Measurements from ENCODE around the gene RER1.

RER1 gene

DNA sequence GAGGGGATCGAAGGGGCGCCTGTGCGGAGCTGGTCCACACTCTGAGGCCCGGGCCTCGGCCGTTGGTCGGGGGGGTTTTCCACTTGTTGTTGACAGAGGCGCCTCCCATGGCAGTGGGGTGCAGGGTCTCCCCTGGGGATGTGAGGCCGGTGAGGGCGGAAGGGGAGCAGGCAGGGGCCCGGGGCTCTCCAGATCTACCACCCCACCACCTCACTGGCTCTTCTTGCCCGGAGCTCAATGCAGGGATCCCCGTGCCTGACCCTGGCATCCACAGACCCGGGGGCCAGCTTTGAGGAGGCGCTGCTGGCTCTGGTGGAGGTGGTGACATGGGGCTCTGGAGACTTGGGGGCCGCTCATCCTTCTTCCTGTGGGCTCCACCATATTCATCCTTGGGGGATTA, 27.8 kb downstream of the RER1 start:
- DNase-seq (ENCODE audit: insufficient read length, low spot score) (no peak), FAIRE-seq (no peak)
- no peak for TF ChIP-seq POLR2A (IDR thresholded peaks at IDR 0.05; ENCODE audit: low read depth, low read length)

DNA sequence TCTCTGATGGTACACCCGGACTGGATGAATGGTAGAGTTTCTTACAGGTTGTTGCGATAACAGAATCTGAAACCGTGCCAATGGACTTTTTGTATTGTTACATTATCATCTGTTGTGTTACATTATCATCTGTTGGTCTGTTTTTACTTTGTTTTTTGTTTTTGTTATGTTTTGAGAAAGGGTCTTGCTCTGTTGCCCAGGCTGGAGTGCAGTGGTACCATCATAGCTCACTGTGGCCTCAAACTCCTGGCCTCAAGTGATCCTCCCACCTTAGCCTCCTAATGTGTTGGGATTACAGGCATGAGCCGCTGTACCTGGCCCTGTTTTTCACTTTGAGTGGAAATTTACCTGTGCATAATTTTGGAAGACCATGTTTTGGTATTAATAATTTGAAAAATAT, 30.9 kb downstream of the RER1 start:
- DNase-seq (ENCODE audit: insufficient read length, low spot score) (no peak), FAIRE-seq (no peak)
- TF ChIP-seq POLR2A (IDR thresholded peaks at IDR 0.05; ENCODE audit: low read depth, low read length) = no peak

DNA sequence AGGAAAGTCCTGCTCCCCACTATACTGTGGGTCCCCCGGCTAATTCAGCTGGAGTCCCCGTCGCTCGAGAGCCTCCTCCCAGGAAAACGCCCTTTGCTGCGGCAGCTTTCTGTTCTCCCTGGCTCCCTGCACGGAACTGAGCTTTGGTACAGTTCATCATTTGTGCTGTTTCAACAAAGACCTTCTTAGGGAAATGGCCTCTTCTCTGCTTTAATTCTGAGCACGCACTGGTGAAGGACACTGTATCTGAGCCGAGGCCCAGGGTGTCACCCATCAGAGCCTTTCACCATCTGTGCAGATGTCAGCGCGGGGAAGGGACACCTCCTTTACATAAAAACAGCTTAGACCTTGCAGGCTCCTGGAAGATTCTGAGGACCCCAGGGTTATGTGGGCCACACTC, 34.3 kb downstream of the RER1 start:
- no peak for FAIRE-seq
- no peak for DNase-seq (ENCODE audit: insufficient read length, low spot score)
- TF ChIP-seq POLR2A (IDR thresholded peaks at IDR 0.05; ENCODE audit: low read depth, low read length) = no peak

DNA sequence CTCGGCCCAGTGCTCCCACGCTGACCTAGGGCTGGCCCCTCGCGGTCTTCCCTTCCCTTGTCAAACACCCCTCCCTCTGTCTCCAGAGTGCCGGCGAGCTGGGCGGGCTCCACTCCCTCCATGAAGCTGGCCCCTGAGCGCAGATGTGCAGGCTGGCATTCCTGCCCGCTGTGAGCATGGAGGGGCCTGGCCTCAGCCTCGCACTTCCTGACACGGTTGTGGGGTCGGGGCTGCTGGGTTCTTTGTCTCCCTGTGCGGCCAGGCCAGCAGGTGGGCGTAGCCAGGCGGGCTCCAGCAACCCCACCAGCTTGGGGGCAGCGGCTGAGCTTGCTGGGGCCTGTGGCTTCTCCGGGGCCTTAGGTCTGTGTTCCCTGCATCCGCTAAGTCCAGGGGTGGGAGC, 34.9 kb downstream of the RER1 start:
- FAIRE-seq (no peak), DNase-seq (ENCODE audit: insufficient read length, low spot score) (no peak)
- TF ChIP-seq POLR2A (IDR thresholded peaks at IDR 0.05; ENCODE audit: low read depth, low read length) = no peak

DNA sequence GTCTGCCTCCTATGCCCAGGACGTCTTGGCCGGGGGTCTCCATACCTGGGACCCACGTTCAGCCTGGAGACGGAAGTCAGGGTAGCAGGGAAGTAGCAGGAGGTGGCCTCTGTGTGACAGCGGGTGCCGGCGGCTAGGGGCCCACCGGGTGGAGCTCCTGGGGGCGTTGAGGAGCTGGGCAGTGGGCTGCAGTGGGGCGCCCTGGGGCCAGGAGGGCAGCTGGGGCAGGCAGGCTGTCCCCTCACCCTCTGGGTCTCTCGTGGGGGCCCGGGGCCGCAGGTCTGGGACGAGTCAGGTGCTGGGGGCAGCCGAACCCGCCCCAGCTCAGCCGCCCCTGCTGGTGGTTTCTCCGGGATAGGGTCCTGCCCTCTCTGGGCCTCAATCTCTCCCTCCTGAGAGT, 35.4 kb downstream of the RER1 start:
- DNase-seq (ENCODE audit: insufficient read length, low spot score) = no peak
- TF ChIP-seq POLR2A (IDR thresholded peaks at IDR 0.05; ENCODE audit: low read depth, low read length) = no peak
- FAIRE-seq = no peak

DNA sequence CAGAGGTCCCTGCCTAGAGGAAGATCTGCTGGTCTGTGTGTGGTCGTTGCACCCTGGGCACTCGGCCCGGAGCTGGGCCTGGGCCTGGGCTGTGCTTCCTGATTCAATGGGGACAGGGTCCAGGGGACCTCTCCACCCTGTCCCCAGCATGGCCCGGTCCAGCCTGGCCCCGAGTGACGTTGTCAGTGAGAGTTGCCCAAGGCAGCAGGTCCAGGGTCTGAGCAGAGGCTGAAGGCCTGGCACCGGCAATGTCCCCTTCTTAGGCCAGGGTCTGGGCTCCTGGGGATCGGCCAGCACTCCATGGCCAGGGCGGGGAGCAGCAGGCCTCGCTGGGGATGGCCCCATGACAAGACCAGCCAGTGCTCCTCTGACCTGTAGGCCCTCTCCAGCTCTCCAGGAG, 36.3 kb downstream of the RER1 start:
- no peak for DNase-seq (ENCODE audit: insufficient read length, low spot score)
- TF ChIP-seq POLR2A (IDR thresholded peaks at IDR 0.05; ENCODE audit: low read depth, low read length) = no peak
- FAIRE-seq = no peak

DNA sequence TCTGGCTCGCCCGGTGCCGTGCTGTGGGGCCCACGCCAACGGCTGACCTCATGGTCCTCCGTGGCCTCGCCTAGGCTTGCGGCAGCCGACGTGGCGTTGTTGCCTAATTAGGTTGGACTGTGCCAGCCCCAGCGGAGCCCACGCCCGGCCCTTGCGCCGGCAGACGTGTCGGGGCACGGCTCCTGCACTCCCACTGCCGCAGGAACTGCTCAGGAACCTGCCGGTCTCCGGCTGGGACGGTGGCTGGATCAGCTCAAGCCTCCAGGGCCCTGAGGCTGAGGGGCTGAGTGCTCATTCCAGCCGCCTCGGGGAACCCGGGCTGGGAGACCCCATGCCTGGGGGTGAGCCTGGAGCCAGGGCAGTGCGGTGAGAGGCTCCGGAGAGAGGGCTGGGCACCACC, 36.8 kb downstream of the RER1 start:
- FAIRE-seq = no peak
- no peak for TF ChIP-seq POLR2A (IDR thresholded peaks at IDR 0.05; ENCODE audit: low read depth, low read length)
- no peak for DNase-seq (ENCODE audit: insufficient read length, low spot score)

DNA sequence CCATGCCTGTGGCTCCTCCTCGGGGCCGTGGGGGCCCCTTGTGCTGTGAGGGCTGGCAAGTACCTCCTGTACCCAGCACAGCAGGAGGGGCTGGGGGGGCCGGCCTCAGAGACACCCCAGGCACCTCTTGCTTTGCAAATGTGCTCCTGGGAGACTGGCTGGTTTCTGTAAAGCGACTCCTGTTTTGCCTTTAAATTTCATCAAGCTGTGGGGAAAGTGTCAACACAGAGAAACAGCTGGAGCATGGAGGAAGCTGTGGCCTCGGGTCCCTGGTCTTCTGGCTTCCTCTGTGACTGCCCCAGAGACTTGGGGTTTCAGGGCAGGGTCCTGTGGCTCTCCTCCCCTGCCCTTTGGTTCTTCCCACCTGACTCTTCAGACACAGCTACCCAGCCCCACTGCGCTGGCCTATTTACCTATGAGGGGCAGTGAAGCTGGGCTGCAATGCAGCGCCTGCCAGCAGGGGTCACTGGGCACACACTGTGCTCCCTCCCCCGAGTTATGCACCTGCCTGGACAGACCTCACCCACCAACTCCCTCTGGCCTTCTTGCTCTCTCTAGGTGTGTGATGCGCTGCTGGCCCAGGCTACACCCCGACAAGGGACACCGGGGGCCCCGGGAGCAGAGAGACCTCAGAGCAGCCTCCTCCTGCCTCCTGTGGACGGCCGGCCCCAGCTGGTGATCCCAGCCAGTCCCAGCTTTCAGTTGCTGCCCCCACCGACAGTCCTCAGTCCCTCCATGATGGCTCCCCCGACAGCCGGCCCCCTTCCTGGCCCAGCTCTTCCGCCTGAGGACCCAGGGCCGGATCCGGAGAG, 38.3 kb downstream of the RER1 start:
- FAIRE-seq (no peak), DNase-seq (ENCODE audit: insufficient read length, low spot score) (no peak)
- no peak for TF ChIP-seq POLR2A (IDR thresholded peaks at IDR 0.05; ENCODE audit: low read depth, low read length)

DNA sequence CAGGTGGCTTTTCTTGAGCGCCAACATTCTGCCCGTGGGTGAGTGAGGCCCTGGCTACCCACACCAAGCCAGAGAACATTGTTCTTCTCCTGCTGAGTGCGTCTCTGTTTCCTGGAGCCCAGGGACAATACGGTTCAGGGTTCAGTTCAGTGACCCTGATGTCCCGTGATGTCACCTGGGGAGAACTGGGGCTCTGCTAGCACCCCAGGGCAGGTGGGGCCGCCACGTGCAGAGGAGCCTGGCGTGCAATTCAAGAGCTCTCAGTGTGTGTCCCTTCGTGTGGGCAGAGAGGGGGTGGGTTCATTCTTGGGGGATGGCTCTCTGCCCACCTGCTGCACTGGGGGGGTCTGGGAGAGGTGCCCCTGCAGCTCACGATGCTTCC, 38.9 kb downstream of the RER1 start:
- no peak for TF ChIP-seq POLR2A (IDR thresholded peaks at IDR 0.05; ENCODE audit: low read depth, low read length)
- no peak for FAIRE-seq
- no peak for DNase-seq (ENCODE audit: insufficient read length, low spot score)

DNA sequence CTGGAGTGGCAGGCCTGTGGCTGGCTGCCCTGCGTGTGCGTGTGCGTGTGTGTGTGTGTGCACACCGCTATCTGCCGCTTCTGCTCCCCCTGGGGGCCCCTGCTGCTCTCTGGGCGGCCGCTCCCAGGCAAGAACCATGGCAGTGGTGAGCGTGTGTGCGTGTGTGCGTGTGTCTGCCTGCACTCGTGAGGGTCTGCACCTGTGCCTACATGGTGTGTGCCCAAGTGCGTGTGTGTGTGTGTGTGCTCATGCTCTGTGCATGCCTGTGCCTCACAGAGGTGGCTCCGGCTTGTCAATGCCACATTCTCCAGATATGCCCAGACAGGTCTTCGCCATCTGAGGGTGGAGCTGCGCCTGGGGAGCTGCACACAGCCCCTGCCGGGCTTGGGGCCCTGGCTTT, 39.5 kb downstream of the RER1 start:
- no peak for TF ChIP-seq POLR2A (IDR thresholded peaks at IDR 0.05; ENCODE audit: low read depth, low read length)
- DNase-seq (ENCODE audit: insufficient read length, low spot score) (no peak), FAIRE-seq (no peak)

DNA sequence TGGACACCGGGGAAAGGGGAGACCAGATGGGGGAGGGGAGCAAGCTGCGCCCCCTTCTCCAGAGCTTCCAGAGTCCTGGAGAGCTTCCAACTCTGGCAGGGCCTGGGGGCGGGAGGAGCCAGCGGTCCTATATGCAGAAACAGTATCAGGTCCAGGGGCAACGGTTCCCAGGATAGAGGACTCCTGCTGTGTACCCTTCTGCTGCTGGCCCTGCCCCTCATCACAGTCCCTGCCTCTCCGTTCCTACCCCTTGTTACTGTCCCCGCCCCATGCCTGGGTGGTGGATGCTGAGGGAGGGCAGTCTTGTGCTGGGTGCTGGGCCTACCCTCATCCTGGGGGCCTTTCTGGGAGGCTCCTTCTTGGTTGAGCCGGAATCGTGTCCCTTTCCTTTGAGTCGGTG, 39.9 kb downstream of the RER1 start:
- no peak for TF ChIP-seq POLR2A (IDR thresholded peaks at IDR 0.05; ENCODE audit: low read depth, low read length)
- no peak for DNase-seq (ENCODE audit: insufficient read length, low spot score)
- no peak for FAIRE-seq

DNA sequence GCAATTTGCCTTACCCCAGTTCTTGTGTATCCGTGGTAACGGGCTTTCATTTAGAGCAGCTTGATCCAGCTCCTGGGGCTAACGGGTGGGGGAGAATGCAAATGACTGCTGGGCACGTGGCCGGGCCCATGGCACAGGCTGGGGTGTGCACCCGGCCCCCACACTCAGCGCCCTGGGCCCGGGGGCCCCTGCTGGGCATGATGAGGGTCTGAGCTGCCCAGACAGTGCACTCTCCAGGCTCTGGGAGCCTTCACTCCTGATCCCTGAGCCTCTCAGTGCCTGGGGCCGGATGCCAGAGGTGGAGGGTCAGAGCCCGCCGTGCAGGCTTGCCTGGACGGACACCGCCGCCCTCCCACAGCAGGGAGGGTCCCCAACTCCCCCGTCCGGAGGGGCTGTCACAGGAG, 40.8 kb downstream of the RER1 start:
- DNase-seq (ENCODE audit: insufficient read length, low spot score) = no peak
- no peak for FAIRE-seq
- no peak for TF ChIP-seq POLR2A (IDR thresholded peaks at IDR 0.05; ENCODE audit: low read depth, low read length)

DNA sequence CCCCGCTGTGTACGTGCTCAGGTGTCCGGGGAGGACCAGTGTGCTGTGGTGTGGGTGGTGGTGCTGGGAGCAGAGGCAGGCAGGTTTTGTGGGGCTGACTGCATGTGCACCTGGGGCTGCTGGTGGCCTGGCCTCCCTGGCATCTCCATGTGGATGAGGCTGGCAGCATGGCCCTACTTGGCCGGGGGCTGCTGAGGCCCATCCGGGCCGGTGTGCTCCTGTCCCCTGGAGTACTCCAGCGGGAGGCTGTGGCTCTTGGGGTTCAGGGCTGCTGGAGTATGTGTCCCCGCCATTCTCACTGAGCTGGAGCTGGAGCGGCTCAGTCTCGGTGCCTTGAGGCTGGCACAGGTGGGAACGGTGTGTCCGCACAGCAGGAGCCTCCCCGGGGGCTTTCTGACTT, 41.6 kb downstream of the RER1 start:
- TF ChIP-seq POLR2A (IDR thresholded peaks at IDR 0.05; ENCODE audit: low read depth, low read length) = no peak
- no peak for FAIRE-seq
- no peak for DNase-seq (ENCODE audit: insufficient read length, low spot score)

DNA sequence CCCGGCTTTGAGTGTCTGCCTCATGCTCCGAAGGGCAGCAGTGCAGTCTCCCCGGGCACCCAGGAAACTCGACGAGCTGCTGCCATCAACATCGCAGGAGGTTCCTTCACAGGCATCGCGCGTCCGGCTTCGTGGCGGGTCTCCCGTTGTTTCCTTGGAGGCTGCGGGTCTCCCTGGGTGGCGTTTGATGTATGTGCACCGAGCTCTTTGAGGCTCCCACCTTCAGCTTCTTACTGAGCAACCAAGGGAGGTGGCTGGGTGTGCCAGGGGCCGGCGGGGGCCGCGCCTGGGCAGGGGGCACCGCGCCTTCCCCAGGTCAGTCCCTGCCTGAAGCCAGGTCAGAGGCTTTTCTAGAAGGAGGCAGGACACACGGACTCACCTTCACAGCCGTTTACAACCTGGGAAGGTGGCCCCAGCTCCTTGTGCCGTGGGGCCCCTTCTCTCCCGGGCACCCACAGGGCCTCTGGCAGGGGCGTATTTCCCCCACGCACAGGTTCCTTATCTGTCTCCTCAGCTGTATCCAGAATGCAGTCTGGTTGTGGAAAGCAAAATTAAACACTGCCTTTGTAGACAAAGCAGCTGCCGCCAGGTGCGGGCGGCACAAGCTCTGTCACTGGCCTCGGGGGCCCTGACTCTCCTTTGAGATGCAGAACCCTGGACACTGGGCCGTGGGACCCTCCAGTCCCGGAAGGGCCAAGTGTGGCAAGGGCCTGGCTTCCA, 42.5 kb downstream of the RER1 start:
- DNase-seq (ENCODE audit: insufficient read length, low spot score) (no peak), FAIRE-seq (no peak)
- no peak for TF ChIP-seq POLR2A (IDR thresholded peaks at IDR 0.05; ENCODE audit: low read depth, low read length)

DNA sequence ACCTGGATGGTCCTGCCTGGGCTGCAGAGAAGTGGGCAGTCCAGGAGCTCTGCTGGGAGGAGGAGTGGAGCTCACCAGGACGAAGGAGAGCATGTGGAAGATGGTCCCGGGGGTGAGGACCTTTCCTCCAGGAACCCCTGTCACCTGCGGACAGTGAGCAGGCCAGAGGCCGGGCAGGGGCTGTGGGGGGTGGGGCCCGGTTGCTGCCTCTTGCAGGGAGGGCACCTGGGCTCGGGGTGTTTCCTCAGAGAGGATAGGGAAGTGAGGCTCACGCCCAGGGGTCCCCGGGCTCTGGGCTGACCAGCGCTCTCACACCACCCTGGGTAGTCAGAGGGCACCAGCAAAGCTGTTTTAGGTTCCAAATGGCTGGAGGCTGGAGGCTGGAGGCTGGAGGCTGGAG, 43.5 kb downstream of the RER1 start:
- no peak for DNase-seq (ENCODE audit: insufficient read length, low spot score)
- TF ChIP-seq POLR2A (IDR thresholded peaks at IDR 0.05; ENCODE audit: low read depth, low read length) = no peak
- no peak for FAIRE-seq

Data from H54 (cell line).